ENCODE data around the gene SNRPD3.

GRCh38 chr22:24535348-24535747 lies 20.5 kb upstream of the SNRPD3 start:
- TF ChIP-seq CTCF (IDR thresholded peaks at IDR 0.05): no peak
- TF ChIP-seq POLR2A (IDR thresholded peaks at IDR 0.05): no peak
